A549 (cell line): ENCODE results near the gene FOXQ1. TPM values are rescaled to one million over a fixed set of nuclear protein-coding genes. Genes with fewer than 3 reads are reported as not detected.

Source experiments
- ATAC-seq, 2 experiments: fragments of 200-7000 bp in 1 of 2; fragments of >200 bp in 1 of 2; cut with Nextera tagmentation in 1 of 2; cut with Tn5 transposase in 1 of 2; 3 replicates each; pipeline versions ENCODE4 v1.8.0 to v1.9.1; 2018 to 2020; ENCODE audit warnings: mild to moderate bottlenecking in 1 of 2, moderate library complexity in 1 of 2
- CTCF ChIA-PET: fragments of 300-600 bp; sonication (Branson Sonifier 250); formaldehyde crosslinking; extraction: SDS; loops from one replicate; lab custom pipeline; 2021; ENCODE audit warnings: antibody characterized with exemption, inconsistent platforms; lab: Yijun Ruan, JAX
- POLR2A ChIA-PET: fragments of 350-600 bp; formaldehyde crosslinking; extraction: SDS; loops from one replicate; lab custom pipeline; 2021; ENCODE audit warnings: antibody characterized with exemption, inconsistent platforms; lab: Yijun Ruan, JAX
- DNase-seq, 2 experiments: peaks; one replicate each; pipeline versions ENCODE4 v3.0.0 to v3.0.0-alpha.2; 2011 to 2016; ENCODE audit warnings: low read depth in 1 of 2, low spot score in 1 of 2
- FAIRE-seq: peaks from 2 replicates; lab custom pipeline; 2011; peaks lifted over from hg19 to GRCh38; lab: Jason Lieb, UNC
- H3K27ac ChIP-seq, 2 experiments: fragments of >200 bp; sonication (Bioruptor Twin); formaldehyde crosslinking; 3 replicates each; pipeline ENCODE4 v1.5.1; 2016 to 2017
- H3K4me1 ChIP-seq: fragments of >200 bp; sonication (Bioruptor Twin); formaldehyde crosslinking; 3 replicates; pipeline ENCODE4 v1.6.1; 2016
- H3K4me2 ChIP-seq: fragments of >200 bp; sonication (Bioruptor Twin); formaldehyde crosslinking; 3 replicates; pipeline ENCODE4 v1.6.1; 2016
- H3K4me3 ChIP-seq: fragments of >200 bp; sonication (Bioruptor Twin); formaldehyde crosslinking; 3 replicates; pipeline ENCODE4 v1.5.1; 2016
- H3K9me3 ChIP-seq: fragments of >200 bp; sonication (Bioruptor Twin); formaldehyde crosslinking; 3 replicates; pipeline ENCODE4 v1.6.1; 2016
- BCL3 ChIP-seq: fragments of >200 bp; sonication (Bioruptor Twin); formaldehyde crosslinking; IDR thresholded peaks from 3 replicates; pipeline ENCODE4 v1.6.1; 2016
- CHD4 ChIP-seq: fragments of 200-600 bp; sonication (generic); IDR thresholded peaks from 2 replicates; pipeline ENCODE4 v1.6.1; 2016; ENCODE audit warnings: antibody characterized with exemption, mild to moderate bottlenecking, borderline replicate concordance
- EHF ChIP-seq: fragments of 250-450 bp; sonication (Bioruptor Pico); IDR thresholded peaks from 2 replicates; pipeline ENCODE4 v1.5.0; 2020; ENCODE audit warnings: mild to moderate bottlenecking
- HEYL ChIP-seq: fragments of 250-450 bp; sonication (Bioruptor Pico); IDR thresholded peaks from 2 replicates; pipeline ENCODE4 v1.8.0; 2021; ENCODE audit warnings: mild to moderate bottlenecking, moderate library complexity
- HMGXB4 ChIP-seq: fragments of 250-450 bp; sonication (Bioruptor Pico); IDR thresholded peaks from 2 replicates; pipeline ENCODE4 v1.5.0; 2021; ENCODE audit warnings: mild to moderate bottlenecking, moderate library complexity, borderline replicate concordance
- HOXB13 ChIP-seq: fragments of 250-450 bp; sonication (Bioruptor Pico); IDR thresholded peaks from 2 replicates; pipeline ENCODE4 v1.5.0; 2020; ENCODE audit warnings: low read depth, mild to moderate bottlenecking, moderate library complexity
- HOXB5 ChIP-seq: fragments of 250-450 bp; sonication (Bioruptor Pico); IDR thresholded peaks from 2 replicates; pipeline ENCODE4 v1.5.0; 2020; ENCODE audit warnings: mild to moderate bottlenecking, moderate library complexity
- JUN ChIP-seq, 2 experiments: fragments of >200 bp; sonication (Bioruptor Twin); formaldehyde crosslinking; IDR thresholded peaks; 2 replicates in 1 of 2; 3 replicates in 1 of 2; pipeline ENCODE4 v1.6.1; 2016 to 2017
- JUNB ChIP-seq: fragments of >200 bp; sonication (Bioruptor Twin); formaldehyde crosslinking; IDR thresholded peaks from 2 replicates; pipeline ENCODE4 v1.6.1; 2016
- MAFK ChIP-seq: fragments of 450-650 bp; IDR thresholded peaks from 2 replicates; pipeline ENCODE4 v1.6.1; 2014; ENCODE audit not compliant: partially characterized antibody
- MAX ChIP-seq: IDR thresholded peaks from 2 replicates; pipeline ENCODE4 v1.6.1; 2012
- RCOR1 ChIP-seq: fragments of 150-350 bp; IDR thresholded peaks from 2 replicates; pipeline ENCODE4 v1.6.1; 2014; ENCODE audit warnings: antibody characterized with exemption, low read length, low read depth
- RFX5 ChIP-seq: fragments of 450-650 bp; IDR thresholded peaks from 2 replicates; pipeline ENCODE4 v1.7.1; 2014; ENCODE audit warnings: antibody characterized with exemption, mild to moderate bottlenecking, moderate library complexity
- TFCP2L1 ChIP-seq: fragments of 250-450 bp; sonication (Bioruptor Pico); IDR thresholded peaks from 2 replicates; pipeline ENCODE4 v1.5.0; 2021; ENCODE audit warnings: mild to moderate bottlenecking
- ZNF302 ChIP-seq: fragments of 250-450 bp; sonication (Bioruptor Pico); IDR thresholded peaks from 2 replicates; pipeline ENCODE4 v1.9.0; 2021; ENCODE audit warnings: inconsistent platforms, mild to moderate bottlenecking, moderate library complexity
- WGBS: methylation state at CpG from one replicate; pipeline ENCODE4 v1.1.6; 2017; ENCODE audit errors: missing lambda C conversion rate; 5-methylcytosine and 5-hydroxymethylcytosine counted together
- polyA plus RNA-seq, 4 experiments: library from polyadenylated mRNA; depleted of rRNA in 3 of 4; stranded (reverse); fragments of >200 nt; fragmentation: RNase III in 1 of 4; extraction: RNeasy Plus Mini Kit Qiagen cat#74134 plus additional on column Dnase treatment in 1 of 4; gene quantifications; 2 replicates in 3 of 4; 3 replicates in 1 of 4; pipeline ENCODE4 v1.2.3, GENCODE V29; 2011 to 2017
- TF ChIP-seq, protein P1 (sequence below): IDR thresholded peaks from 2 replicates; pipeline ENCODE4 v1.6.1; 2012
- TF ChIP-seq, protein P2 (sequence below): fragments of >200 bp; sonication (Bioruptor Twin); formaldehyde crosslinking; IDR thresholded peaks from 3 replicates; pipeline ENCODE4 v1.5.1; 2016
- TF ChIP-seq, protein P3 (sequence below): fragments of 450-650 bp; IDR thresholded peaks from 2 replicates; pipeline ENCODE4 v1.6.1; 2014; ENCODE audit warnings: antibody characterized with exemption
- TF ChIP-seq, protein P4 (sequence below): fragments of >200 bp; sonication (Bioruptor Twin); formaldehyde crosslinking; IDR thresholded peaks from 2 replicates; pipeline ENCODE4 v1.6.1; 2016
- TF ChIP-seq, protein P5 (sequence below): fragments of 250-450 bp; sonication (Bioruptor Pico); IDR thresholded peaks from 2 replicates; pipeline ENCODE4 v1.5.0; 2020; ENCODE audit warnings: low read depth, mild to moderate bottlenecking, moderate library complexity

FOXQ1 gene
- polyA plus RNA-seq, 2 of the 4 experiments (the other 2 are of a cell fraction): 3.5 to 3.6 TPM

- Histone ChIP-seq H3K27ac (no peak overlapping the region), H3K4me3 (no peak overlapping the region), H3K4me2 (no peak overlapping the region), H3K9me3 (0 out of 3 replicates have a peak, but pooled peaks cover 5% of the 10 kb centered on the region), H3K4me1 (peaks cover 44% of the 10 kb centered on the region)
- FAIRE-seq: no peak
- DNase-seq: no peak
- ATAC-seq: no peak
- ChIA-PET POLR2A (no interaction called here), CTCF (interaction anchor here (2.3 kb wide), 1 partner anchor 417 kb away, joined by 6 read pairs; no protein-coding TSS in a partner anchor)
- no peak for TF ChIP-seq JUNB
- TF ChIP-seq, protein P1, sequence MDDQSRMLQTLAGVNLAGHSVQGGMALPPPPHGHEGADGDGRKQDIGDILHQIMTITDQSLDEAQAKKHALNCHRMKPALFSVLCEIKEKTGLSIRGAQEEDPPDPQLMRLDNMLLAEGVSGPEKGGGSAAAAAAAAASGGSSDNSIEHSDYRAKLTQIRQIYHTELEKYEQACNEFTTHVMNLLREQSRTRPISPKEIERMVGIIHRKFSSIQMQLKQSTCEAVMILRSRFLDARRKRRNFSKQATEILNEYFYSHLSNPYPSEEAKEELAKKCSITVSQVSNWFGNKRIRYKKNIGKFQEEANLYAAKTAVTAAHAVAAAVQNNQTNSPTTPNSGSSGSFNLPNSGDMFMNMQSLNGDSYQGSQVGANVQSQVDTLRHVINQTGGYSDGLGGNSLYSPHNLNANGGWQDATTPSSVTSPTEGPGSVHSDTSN: no peak
- TF ChIP-seq CHD4: no peak
- TF ChIP-seq JUN (IDR thresholded peaks at IDR 0.05): no peak
- TF ChIP-seq HEYL (CRISPR knock-in tag): no peak
- TF ChIP-seq TFCP2L1 (CRISPR knock-in tag): no peak
- TF ChIP-seq HOXB5 (CRISPR knock-in tag): no peak
- TF ChIP-seq RFX5: no peak
- TF ChIP-seq, protein P2, sequence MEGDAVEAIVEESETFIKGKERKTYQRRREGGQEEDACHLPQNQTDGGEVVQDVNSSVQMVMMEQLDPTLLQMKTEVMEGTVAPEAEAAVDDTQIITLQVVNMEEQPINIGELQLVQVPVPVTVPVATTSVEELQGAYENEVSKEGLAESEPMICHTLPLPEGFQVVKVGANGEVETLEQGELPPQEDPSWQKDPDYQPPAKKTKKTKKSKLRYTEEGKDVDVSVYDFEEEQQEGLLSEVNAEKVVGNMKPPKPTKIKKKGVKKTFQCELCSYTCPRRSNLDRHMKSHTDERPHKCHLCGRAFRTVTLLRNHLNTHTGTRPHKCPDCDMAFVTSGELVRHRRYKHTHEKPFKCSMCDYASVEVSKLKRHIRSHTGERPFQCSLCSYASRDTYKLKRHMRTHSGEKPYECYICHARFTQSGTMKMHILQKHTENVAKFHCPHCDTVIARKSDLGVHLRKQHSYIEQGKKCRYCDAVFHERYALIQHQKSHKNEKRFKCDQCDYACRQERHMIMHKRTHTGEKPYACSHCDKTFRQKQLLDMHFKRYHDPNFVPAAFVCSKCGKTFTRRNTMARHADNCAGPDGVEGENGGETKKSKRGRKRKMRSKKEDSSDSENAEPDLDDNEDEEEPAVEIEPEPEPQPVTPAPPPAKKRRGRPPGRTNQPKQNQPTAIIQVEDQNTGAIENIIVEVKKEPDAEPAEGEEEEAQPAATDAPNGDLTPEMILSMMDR: no peak
- TF ChIP-seq RCOR1: no peak
- no peak for TF ChIP-seq HMGXB4 (CRISPR knock-in tag)
- no peak for TF ChIP-seq EHF (CRISPR knock-in tag)
- TF ChIP-seq, protein P3, sequence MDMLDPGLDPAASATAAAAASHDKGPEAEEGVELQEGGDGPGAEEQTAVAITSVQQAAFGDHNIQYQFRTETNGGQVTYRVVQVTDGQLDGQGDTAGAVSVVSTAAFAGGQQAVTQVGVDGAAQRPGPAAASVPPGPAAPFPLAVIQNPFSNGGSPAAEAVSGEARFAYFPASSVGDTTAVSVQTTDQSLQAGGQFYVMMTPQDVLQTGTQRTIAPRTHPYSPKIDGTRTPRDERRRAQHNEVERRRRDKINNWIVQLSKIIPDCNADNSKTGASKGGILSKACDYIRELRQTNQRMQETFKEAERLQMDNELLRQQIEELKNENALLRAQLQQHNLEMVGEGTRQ: no peak
- TF ChIP-seq ZNF302 (CRISPR knock-in tag): no peak
- TF ChIP-seq MAX: no peak
These were observed 17.8 kb downstream of the FOXQ1 start for GRCh38 chr6:1329708-1330107.

- WGBS: 33% methylated on average over 11 of the region's 11 CpGs
- H3K27ac ChIP-seq: peak overlapping the region; percentile 73 to 85
- peaks cover 31% of the 10 kb centered on the region for H3K4me1 ChIP-seq
- POLR2A ChIA-PET: interaction anchor here (1.3 to 1.9 kb wide), 2 partner anchors 9 to 23 kb away, joined by 8 to 10 read pairs; partner anchors contain the start of gene FOXQ1
- H3K4me2 ChIP-seq: peak overlapping the region; percentile 81
- DNase-seq: no peak
- FAIRE-seq: no peak
- TF ChIP-seq RFX5: no peak
- no peak for TF ChIP-seq BCL3
- TF ChIP-seq HMGXB4 (CRISPR knock-in tag): no peak
- TF ChIP-seq HEYL (CRISPR knock-in tag): no peak
- TF ChIP-seq, protein P4, sequence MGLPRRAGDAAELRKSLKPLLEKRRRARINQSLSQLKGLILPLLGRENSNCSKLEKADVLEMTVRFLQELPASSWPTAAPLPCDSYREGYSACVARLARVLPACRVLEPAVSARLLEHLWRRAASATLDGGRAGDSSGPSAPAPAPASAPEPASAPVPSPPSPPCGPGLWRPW: no peak
- TF ChIP-seq TFCP2L1 (CRISPR knock-in tag): no peak
- TF ChIP-seq, protein P5, sequence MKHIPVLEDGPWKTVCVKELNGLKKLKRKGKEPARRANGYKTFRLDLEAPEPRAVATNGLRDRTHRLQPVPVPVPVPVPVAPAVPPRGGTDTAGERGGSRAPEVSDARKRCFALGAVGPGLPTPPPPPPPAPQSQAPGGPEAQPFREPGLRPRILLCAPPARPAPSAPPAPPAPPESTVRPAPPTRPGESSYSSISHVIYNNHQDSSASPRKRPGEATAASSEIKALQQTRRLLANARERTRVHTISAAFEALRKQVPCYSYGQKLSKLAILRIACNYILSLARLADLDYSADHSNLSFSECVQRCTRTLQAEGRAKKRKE (CRISPR knock-in tag): no peak
- TF ChIP-seq, protein P3: no peak
- no peak for TF ChIP-seq HOXB13
- no peak for TF ChIP-seq MAFK
- peak; percentile 32 to 53; a peak in 3 of 6 replicates for ATAC-seq
- no peak overlapping the region for H3K4me3 ChIP-seq
- 0 out of 3 replicates have a peak, but pooled peaks cover 5% of the 10 kb centered on the region for H3K9me3 ChIP-seq
- CTCF ChIA-PET: interaction anchor here (0.8 to 2.8 kb wide), 7 partner anchors 9 to 537 kb away, joined by 3 to 25 read pairs (median 7); partner anchors contain the start of gene FOXQ1
These were observed 22.8 kb downstream of the FOXQ1 start for GRCh38 chr6:1334684-1335083.
